Lung (tissue), 12 donors: ENCODE measurements around the gene EMC1. TPM values are rescaled to one million over a fixed set of nuclear protein-coding genes. Genes with fewer than 3 reads are reported as not detected.
"Not testable (repeated sequence)": the region's sequence is repeated elsewhere in the genome, so short reads cannot be mapped to it uniquely, and the experiment has no call there.

Source experiments
- ATAC-seq: fragments of 200-7000 bp; cut with Tn5 transposase; one replicate; pipeline ENCODE4 v1.9.1; 2020; ENCODE audit warnings: moderate number of reproducible peaks; ENCODE audit not compliant: insufficient read depth, low FRiP score
- DNase-seq, 3 donors: peaks; one replicate each; pipeline ENCODE4 v3.0.0-alpha.2; 2013 to 2017
- H3K27ac ChIP-seq, 2 donors: one replicate each; pipeline ENCODE4 v1.5.1; 2013; ENCODE audit warnings: mild to moderate bottlenecking in 2 of 2, moderate library complexity in 2 of 2, control low read depth in 1 of 2, inconsistent platforms in 1 of 2, low read depth in 1 of 2, low read length in 1 of 2
- H3K27me3 ChIP-seq, 3 donors: one replicate each; pipeline ENCODE4 v1.5.1; 2013; ENCODE audit warnings: low read length in 2 of 3; ENCODE audit not compliant: control insufficient read depth in 3 of 3, insufficient read depth in 3 of 3
- H3K36me3 ChIP-seq, 4 donors: one replicate each; pipeline ENCODE4 v1.5.1; 2013; ENCODE audit warnings: low read length in 4 of 4, mild to moderate bottlenecking in 1 of 4, moderate library complexity in 1 of 4; ENCODE audit not compliant: control insufficient read depth in 4 of 4, insufficient read depth in 4 of 4
- H3K4me1 ChIP-seq, 5 donors: one replicate each; pipeline ENCODE4 v1.5.1; 2013; ENCODE audit warnings: low read length in 5 of 5, mild to moderate bottlenecking in 2 of 5, moderate library complexity in 1 of 5; ENCODE audit not compliant: control insufficient read depth in 5 of 5, insufficient read depth in 5 of 5
- H3K4me3 ChIP-seq: one replicate; pipeline ENCODE4 v1.5.1; 2013; ENCODE audit warnings: mild to moderate bottlenecking, control low read depth, moderate library complexity
- H3K9ac ChIP-seq, 2 donors: one replicate each; pipeline ENCODE4 v1.5.1; 2013; ENCODE audit warnings: low read length in 2 of 2, control low read depth in 1 of 2; ENCODE audit not compliant: insufficient read depth in 1 of 2
- H3K9me3 ChIP-seq, 4 donors: one replicate each; pipeline ENCODE4 v1.5.1; 2013; ENCODE audit warnings: low read length in 3 of 4, mild to moderate bottlenecking in 1 of 4, moderate library complexity in 1 of 4; ENCODE audit not compliant: control insufficient read depth in 4 of 4, insufficient read depth in 3 of 4
- CTCF ChIP-seq: IDR thresholded peaks from 2 replicates; pipeline ENCODE4 v1.5.1; 2012; ENCODE audit warnings: mild to moderate bottlenecking; ENCODE audit errors: control extremely low read depth, extremely low read depth
- WGBS, 2 donors: extraction: QIAGEN DNeasy Blood & Tissue Kit; methylation state at CpG; one replicate each; pipeline ENCODE4 v1.1.7; 2013; 5-methylcytosine and 5-hydroxymethylcytosine counted together
- polyA plus RNA-seq, 2 donors: library from polyadenylated mRNA; stranded (reverse); fragments of 200-250 nt; gene quantifications; one replicate each; pipeline ENCODE4 v1.2.1, GENCODE V29; 2013
- total RNA-seq, 2 donors: library from RNA; depleted of rRNA in 1 of 2; stranded (reverse); fragments of >200 nt in 1 of 2; gene quantifications; one replicate each; pipeline ENCODE4 v1.2.1, GENCODE V29; 2014 to 2021
- donor health status: control.
- donor health status: control.
- donor health status: Bipolar disorder and iron deficiency.
- donor health status: healthy.
- donor health status: DM: yes; HTN: yes; CAD: no.

EMC1 gene
- total and polyA plus RNA-seq, 4 donors: 12.1 to 52.7 (median 36.5) TPM

GRCh38 chr1:19220080-19220846 is 31.1 kb downstream of the EMC1 start:
- Histone ChIP-seq H3K4me3 (no peak overlapping the region), H3K36me3 (peaks cover 24 to 42% (median 33%) of the 10 kb centered on the region in 4 donors), H3K9me3 (no peaks in the 10 kb centered on the region), H3K27ac (no peak overlapping the region), H3K4me1 (peaks cover 0 to 4% (median 0%) of the 10 kb centered on the region in 5 donors), H3K27me3 (no peaks in the 10 kb centered on the region), H3K9ac (no peak overlapping the region)
- DNase-seq: no peak
- TF ChIP-seq CTCF: no peak
- 84 to 93% methylated on average over 8 of the region's 8 CpGs for WGBS, 2 donors
- ATAC-seq: no peak

GRCh38 chr1:19219451-19219850 is 31.9 kb downstream of the EMC1 start:
- ATAC-seq: no peak
- Histone ChIP-seq H3K9me3 (no peaks in the 10 kb centered on the region), H3K4me3 (no peak overlapping the region), H3K27me3 (no peaks in the 10 kb centered on the region), H3K9ac (no peak overlapping the region), H3K36me3 (peaks cover 20 to 35% (median 27%) of the 10 kb centered on the region in 4 donors), H3K27ac (no peak overlapping the region), H3K4me1 (peaks cover 0 to 4% (median 0%) of the 10 kb centered on the region in 5 donors)
- WGBS, 2 donors: 93 to 94% methylated on average over 7 of the region's 7 CpGs
- no peak for DNase-seq
- no peak for TF ChIP-seq CTCF

GRCh38 chr1:19216585-19216984 is 34.7 kb downstream of the EMC1 start:
- H3K9ac ChIP-seq, H3K4me3 ChIP-seq, H3K27ac ChIP-seq, H3K9me3 ChIP-seq, H3K4me1 ChIP-seq, ATAC-seq, DNase-seq, H3K27me3 ChIP-seq: not testable (repeated sequence)
- 94 to 97% methylated on average over 4 of the region's 4 CpGs for WGBS, 2 donors
- peaks cover 14 to 21% (median 18%) of the 10 kb centered on the region in 4 donors for H3K36me3 ChIP-seq

GRCh38 chr1:19213580-19213979 is 37.7 kb downstream of the EMC1 start:
- peaks cover 5 to 18% (median 6%) of the 10 kb centered on the region in 5 donors for H3K4me1 ChIP-seq
- WGBS, 2 donors: 96% methylated on average over 1 of the region's 1 CpG
- ATAC-seq: no peak
- no peak overlapping the region for H3K27ac ChIP-seq
- TF ChIP-seq CTCF: no peak
- H3K36me3 ChIP-seq: peaks cover 2 to 17% (median 7%) of the 10 kb centered on the region in 4 donors
- no peak for DNase-seq
- H3K4me3 ChIP-seq: no peak overlapping the region
- no peaks in the 10 kb centered on the region for H3K27me3 ChIP-seq
- no peaks in the 10 kb centered on the region for H3K9me3 ChIP-seq
- H3K9ac ChIP-seq: no peak overlapping the region
